Mammary epithelial cell (primary cell): ENCODE results near the gene PIK3C2G.

Experiments
- EZH2 ChIP-seq: IDR thresholded peaks from 2 replicates; pipeline ENCODE4 v1.6.1; 2012; ENCODE audit warnings: low read length, inconsistent platforms, borderline replicate concordance
- TF ChIP-seq, protein P1 (sequence below), 2 donors: IDR thresholded peaks in 1 of 2; conservative IDR thresholded peaks in 1 of 2; 2 replicates each; pipeline ENCODE4 v1.5.1; 2011 to 2012; ENCODE audit warnings: inconsistent platforms in 2 of 2, low read length in 2 of 2, mild to moderate bottlenecking in 2 of 2, control low read depth in 1 of 2, low read depth in 1 of 2; ENCODE audit not compliant: insufficient read depth in 1 of 2; ENCODE audit errors: extremely low read depth in 1 of 2

DNA sequence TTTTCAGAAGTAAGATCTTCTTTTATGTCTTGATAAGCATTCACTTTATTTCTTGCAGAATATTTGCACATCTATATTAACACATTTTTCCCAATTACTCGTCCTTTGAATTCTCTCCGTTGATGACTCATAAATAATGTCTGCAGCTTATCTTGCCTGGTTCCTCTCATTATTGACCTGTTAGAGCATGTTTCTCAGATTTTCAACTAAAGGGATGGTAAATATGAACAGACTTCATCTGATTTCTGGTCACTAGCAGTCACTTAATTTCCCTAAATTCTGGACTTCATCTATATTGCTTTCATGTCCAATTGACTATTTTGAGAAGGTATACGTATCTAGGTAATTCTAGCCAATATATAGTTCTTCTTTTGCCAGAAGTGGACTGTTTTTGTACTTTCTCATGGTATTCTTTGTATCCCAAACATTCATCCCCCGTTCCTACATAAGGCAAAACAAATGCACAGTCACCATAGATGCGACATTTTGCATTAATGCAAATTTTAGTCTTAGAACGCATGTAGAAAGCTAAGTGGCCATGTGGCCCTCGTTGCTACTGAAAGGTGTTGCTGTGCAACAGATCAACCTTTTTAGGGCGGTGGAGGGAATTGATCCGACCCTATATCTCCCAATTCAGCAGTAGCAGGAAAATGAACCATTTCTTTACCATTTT, 6.2 kb downstream of the PIK3C2G start:
- TF ChIP-seq, protein P1, sequence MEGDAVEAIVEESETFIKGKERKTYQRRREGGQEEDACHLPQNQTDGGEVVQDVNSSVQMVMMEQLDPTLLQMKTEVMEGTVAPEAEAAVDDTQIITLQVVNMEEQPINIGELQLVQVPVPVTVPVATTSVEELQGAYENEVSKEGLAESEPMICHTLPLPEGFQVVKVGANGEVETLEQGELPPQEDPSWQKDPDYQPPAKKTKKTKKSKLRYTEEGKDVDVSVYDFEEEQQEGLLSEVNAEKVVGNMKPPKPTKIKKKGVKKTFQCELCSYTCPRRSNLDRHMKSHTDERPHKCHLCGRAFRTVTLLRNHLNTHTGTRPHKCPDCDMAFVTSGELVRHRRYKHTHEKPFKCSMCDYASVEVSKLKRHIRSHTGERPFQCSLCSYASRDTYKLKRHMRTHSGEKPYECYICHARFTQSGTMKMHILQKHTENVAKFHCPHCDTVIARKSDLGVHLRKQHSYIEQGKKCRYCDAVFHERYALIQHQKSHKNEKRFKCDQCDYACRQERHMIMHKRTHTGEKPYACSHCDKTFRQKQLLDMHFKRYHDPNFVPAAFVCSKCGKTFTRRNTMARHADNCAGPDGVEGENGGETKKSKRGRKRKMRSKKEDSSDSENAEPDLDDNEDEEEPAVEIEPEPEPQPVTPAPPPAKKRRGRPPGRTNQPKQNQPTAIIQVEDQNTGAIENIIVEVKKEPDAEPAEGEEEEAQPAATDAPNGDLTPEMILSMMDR (conservative IDR thresholded peaks at IDR 0.05 in 1 of 2, IDR thresholded peaks at IDR 0.05 in 1 of 2; ENCODE audit: extremely low read depth in 1 of 2, insufficient read depth in 1 of 2, low read depth in 1 of 2, low read length in 2 of 2): no peak
- TF ChIP-seq EZH2: no peak
